GM12874 (cell line): ENCODE results near the gene GOLGA6B.
A peak's percentile ranks its signal among the peaks of the same experiment; 100 is the strongest.

Experiments
- TF ChIP-seq, protein P1 (sequence below): IDR thresholded peaks from 2 replicates; pipeline ENCODE4 v1.5.1; 2011; ENCODE audit warnings: low read depth, mild to moderate bottlenecking, control low read depth, low read length, moderate library complexity; ENCODE audit not compliant: insufficient read depth

The GOLGA6B gene

GRCh38 chr15:72670656-72671352 is 16.3 kb downstream of the GOLGA6B start:
- TF ChIP-seq, protein P1, sequence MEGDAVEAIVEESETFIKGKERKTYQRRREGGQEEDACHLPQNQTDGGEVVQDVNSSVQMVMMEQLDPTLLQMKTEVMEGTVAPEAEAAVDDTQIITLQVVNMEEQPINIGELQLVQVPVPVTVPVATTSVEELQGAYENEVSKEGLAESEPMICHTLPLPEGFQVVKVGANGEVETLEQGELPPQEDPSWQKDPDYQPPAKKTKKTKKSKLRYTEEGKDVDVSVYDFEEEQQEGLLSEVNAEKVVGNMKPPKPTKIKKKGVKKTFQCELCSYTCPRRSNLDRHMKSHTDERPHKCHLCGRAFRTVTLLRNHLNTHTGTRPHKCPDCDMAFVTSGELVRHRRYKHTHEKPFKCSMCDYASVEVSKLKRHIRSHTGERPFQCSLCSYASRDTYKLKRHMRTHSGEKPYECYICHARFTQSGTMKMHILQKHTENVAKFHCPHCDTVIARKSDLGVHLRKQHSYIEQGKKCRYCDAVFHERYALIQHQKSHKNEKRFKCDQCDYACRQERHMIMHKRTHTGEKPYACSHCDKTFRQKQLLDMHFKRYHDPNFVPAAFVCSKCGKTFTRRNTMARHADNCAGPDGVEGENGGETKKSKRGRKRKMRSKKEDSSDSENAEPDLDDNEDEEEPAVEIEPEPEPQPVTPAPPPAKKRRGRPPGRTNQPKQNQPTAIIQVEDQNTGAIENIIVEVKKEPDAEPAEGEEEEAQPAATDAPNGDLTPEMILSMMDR = peak; percentile 85

GRCh38 chr15:72671525-72671924 is 17.0 kb downstream of the GOLGA6B start:
- TF ChIP-seq, protein P1 = no peak

- TF ChIP-seq, protein P1 = no peak
Measured at GRCh38 chr15:72676838-72677237, 22.3 kb downstream of the GOLGA6B start.

- TF ChIP-seq, protein P1 = no peak
Measured at GRCh38 chr15:72680931-72681330, 26.4 kb downstream of the GOLGA6B start.

- TF ChIP-seq, protein P1 = no peak
Measured at GRCh38 chr15:72682772-72683171, 28.3 kb downstream of the GOLGA6B start.

DNA sequence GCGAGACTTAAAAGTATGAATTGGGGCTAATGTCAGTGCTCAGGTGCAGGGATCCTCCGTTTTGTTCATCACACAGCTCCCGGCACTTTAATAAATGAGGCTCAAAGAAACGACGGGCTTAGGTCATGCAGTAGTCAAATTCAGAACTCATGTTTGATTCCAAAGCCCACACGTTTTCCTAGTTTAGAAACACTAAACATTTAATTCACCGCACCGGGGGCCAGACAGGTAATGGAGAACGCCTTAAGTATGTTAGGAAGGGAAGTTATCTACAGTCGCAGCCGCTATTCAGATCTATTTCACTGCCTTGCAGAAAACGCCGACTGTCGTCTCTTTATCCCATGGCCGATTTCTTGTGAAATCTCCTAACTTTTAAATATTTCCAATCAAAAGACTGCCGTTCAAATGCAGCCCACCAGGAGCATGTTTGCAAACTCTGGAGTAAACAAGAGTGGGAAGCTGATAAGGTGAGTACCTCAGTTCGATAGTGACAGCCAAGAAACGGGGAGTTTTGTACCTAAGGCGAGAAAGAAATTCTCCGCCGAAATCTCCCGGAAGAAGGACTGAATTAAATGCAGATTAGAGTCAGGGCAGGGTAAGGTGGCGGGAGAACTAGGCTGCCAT is 30.9 kb downstream of the GOLGA6B start:
- TF ChIP-seq, protein P1 = no peak

DNA sequence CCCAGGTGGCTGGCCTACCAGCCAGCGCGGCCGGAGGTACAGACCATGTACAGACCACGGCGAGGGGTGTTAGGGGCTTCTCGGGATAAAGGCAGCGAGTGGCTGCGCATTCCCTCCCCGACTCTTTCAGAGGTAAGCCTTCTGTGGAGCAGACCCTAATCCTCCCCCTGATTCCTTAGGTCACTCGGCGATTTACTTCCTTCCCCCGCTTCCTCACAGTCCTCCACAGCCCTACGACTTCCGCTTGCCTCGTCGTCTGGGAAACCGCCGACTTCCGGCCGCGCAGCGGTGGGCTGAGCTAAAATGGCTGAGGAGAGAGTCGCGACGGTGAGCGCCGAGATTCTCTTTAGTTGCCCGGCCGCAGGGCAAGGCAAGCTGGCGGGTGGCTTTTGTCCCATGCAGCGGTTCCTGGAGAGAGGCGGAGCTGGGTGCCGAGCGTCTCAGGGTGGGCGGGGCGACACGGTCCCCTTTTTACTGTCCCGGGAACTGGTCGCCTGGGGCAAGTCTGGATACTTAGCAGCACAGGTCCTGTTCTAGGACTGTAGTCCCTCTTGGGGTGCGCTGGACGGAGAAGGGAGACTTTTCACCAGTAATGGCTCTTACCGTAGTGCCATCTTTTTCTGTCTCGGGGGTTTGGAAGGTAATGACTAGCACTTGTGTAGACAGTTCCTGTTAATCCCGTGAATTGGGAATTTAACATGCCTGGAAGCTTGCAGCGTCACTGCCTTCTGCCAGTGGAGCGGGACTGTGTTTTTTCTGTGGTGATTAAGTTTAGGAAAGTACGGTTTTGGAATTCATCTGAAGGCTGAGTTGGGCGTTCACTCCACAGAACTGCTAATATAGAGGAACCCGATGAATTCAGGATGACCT is 31.7 kb downstream of the GOLGA6B start, which contains the start of the genes BBS4 and HIGD2B:
Gene BBS4 (plus strand): TSS at position 283 of the 870 bp plus-strand sequence. CDS start 21 bp downstream, at position 304.
Gene HIGD2B (minus strand): TSS at position 258 of the 870 bp plus-strand sequence. CDS start 9,808 bp downstream, outside the sequence.
- TF ChIP-seq, protein P1 = no peak
